ENCODE results near the gene CREB5.

DNA sequence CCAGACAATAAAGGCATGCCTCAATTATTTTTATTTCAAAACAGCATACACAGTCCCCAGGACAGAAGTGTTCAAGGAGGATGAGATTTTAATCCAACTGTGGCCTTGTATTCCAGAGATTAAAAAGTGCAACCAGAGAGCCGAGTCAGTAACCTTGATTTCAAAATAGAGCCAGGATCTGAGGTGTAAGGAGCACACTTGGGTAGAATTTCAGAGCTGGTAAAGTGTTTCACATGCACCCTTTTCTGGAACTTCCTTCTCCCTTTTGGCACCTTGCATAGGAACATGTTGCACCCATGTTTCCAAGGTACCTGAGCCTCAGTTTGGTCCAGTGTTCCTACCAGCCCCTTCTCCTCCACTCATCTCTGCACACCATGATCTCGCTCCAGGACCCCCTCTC, 320.7 kb downstream of the CREB5 start:
- TF ChIP-seq, protein P1, sequence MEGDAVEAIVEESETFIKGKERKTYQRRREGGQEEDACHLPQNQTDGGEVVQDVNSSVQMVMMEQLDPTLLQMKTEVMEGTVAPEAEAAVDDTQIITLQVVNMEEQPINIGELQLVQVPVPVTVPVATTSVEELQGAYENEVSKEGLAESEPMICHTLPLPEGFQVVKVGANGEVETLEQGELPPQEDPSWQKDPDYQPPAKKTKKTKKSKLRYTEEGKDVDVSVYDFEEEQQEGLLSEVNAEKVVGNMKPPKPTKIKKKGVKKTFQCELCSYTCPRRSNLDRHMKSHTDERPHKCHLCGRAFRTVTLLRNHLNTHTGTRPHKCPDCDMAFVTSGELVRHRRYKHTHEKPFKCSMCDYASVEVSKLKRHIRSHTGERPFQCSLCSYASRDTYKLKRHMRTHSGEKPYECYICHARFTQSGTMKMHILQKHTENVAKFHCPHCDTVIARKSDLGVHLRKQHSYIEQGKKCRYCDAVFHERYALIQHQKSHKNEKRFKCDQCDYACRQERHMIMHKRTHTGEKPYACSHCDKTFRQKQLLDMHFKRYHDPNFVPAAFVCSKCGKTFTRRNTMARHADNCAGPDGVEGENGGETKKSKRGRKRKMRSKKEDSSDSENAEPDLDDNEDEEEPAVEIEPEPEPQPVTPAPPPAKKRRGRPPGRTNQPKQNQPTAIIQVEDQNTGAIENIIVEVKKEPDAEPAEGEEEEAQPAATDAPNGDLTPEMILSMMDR (IDR thresholded peaks at IDR 0.05; ENCODE audit: borderline replicate concordance, extremely low read depth, low read length, poor library complexity, severe bottlenecking): no peak
- TF ChIP-seq EZH2 (IDR thresholded peaks at IDR 0.05; ENCODE audit: borderline replicate concordance, low read depth, low read length, severe bottlenecking): no peak

Data from DND-41 (cell line).